ENCODE results near the gene EVI5.

EVI5 gene

DNA sequence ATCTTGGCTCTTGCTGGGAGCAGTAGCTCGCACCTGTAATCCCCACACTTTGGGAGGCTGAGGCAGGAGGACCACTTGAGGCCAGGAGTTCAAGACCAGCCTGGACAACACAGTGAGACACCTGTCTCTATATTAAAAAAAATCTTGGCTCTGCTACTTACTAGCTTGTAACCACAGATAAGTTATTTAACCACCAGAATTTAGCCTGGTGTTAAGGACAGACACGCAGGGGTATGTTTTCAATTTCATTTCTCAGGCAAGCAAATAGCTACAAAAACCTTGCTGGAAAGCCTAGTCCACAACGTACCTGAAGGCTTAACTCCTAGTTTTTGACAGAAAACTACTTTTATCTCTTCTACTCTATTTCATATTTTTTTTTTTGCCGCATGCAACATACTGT lies 273.4 kb downstream of the EVI5 start:
- H3K9me3 ChIP-seq (ENCODE audit: severe bottlenecking), result no peaks in the 10 kb centered on the region
- no peaks in the 10 kb centered on the region for H3K27me3 ChIP-seq (ENCODE audit: insufficient read depth, poor library complexity, severe bottlenecking)
- H3K36me3 ChIP-seq (ENCODE audit: low read depth), result no peaks in the 10 kb centered on the region
- ATAC-seq (ENCODE audit: low read depth) (no peak), DNase-seq (ENCODE audit: low spot score) (no peak)
- TF ChIP-seq, protein P1, sequence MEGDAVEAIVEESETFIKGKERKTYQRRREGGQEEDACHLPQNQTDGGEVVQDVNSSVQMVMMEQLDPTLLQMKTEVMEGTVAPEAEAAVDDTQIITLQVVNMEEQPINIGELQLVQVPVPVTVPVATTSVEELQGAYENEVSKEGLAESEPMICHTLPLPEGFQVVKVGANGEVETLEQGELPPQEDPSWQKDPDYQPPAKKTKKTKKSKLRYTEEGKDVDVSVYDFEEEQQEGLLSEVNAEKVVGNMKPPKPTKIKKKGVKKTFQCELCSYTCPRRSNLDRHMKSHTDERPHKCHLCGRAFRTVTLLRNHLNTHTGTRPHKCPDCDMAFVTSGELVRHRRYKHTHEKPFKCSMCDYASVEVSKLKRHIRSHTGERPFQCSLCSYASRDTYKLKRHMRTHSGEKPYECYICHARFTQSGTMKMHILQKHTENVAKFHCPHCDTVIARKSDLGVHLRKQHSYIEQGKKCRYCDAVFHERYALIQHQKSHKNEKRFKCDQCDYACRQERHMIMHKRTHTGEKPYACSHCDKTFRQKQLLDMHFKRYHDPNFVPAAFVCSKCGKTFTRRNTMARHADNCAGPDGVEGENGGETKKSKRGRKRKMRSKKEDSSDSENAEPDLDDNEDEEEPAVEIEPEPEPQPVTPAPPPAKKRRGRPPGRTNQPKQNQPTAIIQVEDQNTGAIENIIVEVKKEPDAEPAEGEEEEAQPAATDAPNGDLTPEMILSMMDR (IDR thresholded peaks at IDR 0.05; ENCODE audit: poor library complexity, severe bottlenecking), result no peak
- no peak overlapping the region for H3K4me3 ChIP-seq (ENCODE audit: severe bottlenecking)
- no peak overlapping the region for H3K27ac ChIP-seq (ENCODE audit: poor library complexity, severe bottlenecking)
- H3K4me1 ChIP-seq (ENCODE audit: insufficient read depth, poor library complexity, severe bottlenecking), result no peaks in the 10 kb centered on the region

- ATAC-seq (ENCODE audit: low read depth), result no peak
- TF ChIP-seq, protein P1 (IDR thresholded peaks at IDR 0.05; ENCODE audit: poor library complexity, severe bottlenecking), result no peak
- no peaks in the 10 kb centered on the region for H3K36me3 ChIP-seq (ENCODE audit: low read depth)
Measured at GRCh38 chr1:92509619-92510018, 275.3 kb downstream of the EVI5 start.

GRCh38 chr1:92505015-92505692 lies 279.8 kb downstream of the EVI5 start:
- no peak overlapping the region for H3K27ac ChIP-seq (ENCODE audit: poor library complexity, severe bottlenecking)

More at GRCh38 chr1:92509619-92510018, 275.3 kb downstream of the EVI5 start:
- H3K9me3 ChIP-seq (ENCODE audit: severe bottlenecking), result no peaks in the 10 kb centered on the region
- DNase-seq (ENCODE audit: low spot score), result no peak
- H3K4me3 ChIP-seq (ENCODE audit: severe bottlenecking), result no peak overlapping the region
- no peaks in the 10 kb centered on the region for H3K27me3 ChIP-seq (ENCODE audit: insufficient read depth, poor library complexity, severe bottlenecking)
- H3K4me1 ChIP-seq (ENCODE audit: insufficient read depth, poor library complexity, severe bottlenecking), result no peaks in the 10 kb centered on the region
- H3K27ac ChIP-seq (ENCODE audit: poor library complexity, severe bottlenecking), result no peak overlapping the region

DNA sequence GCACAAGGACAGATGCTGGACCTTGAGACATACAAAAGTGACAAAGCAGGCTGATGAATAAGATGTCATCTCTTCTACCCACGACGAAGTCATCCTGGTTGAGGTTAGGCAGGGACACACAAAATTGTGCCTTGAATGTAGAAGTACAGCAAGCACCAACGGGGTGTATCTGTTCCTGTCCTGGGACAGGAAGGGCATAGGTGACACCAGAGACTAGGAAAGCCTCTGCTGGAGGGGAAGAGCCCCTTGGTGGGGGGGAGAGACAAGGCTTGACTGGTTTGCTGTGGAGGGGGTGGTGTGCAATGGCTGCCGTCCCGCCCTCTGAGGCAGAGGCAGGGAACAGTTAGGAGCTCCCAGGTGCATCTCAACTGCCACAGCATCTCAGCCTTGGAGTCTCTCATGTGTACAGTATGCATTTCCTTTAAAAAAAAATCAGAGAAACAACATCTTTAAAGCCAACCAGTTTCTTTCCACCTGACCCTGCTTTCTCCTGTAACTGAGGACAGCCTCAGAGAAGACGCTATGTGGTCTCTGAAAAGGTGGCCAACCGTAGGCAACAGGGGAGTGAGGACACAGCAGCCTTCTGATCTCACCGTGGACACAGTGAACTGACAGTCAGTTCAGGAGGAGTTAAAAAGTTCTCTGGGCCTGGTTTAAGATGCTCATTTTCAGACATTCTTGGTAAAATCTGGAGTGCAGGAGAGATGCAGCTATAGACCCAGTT lies 280.5 kb downstream of the EVI5 start:
- Histone ChIP-seq H3K27me3 (ENCODE audit: insufficient read depth, poor library complexity, severe bottlenecking) (peaks cover 5% of the 10 kb centered on the region), H3K4me3 (ENCODE audit: severe bottlenecking) (no peak overlapping the region), H3K4me1 (ENCODE audit: insufficient read depth, poor library complexity, severe bottlenecking) (peaks cover 3% of the 10 kb centered on the region), H3K9me3 (ENCODE audit: severe bottlenecking) (no peaks in the 10 kb centered on the region), H3K27ac (ENCODE audit: poor library complexity, severe bottlenecking) (no peak overlapping the region), H3K36me3 (ENCODE audit: low read depth) (no peaks in the 10 kb centered on the region)
- no peak for ATAC-seq (ENCODE audit: low read depth)
- no peak for DNase-seq (ENCODE audit: low spot score)
- TF ChIP-seq, protein P1 (IDR thresholded peaks at IDR 0.05; ENCODE audit: poor library complexity, severe bottlenecking), result no peak

More at GRCh38 chr1:92505015-92505692, 279.8 kb downstream of the EVI5 start:
- peaks cover 5% of the 10 kb centered on the region for H3K27me3 ChIP-seq (ENCODE audit: insufficient read depth, poor library complexity, severe bottlenecking)
- DNase-seq (ENCODE audit: low spot score) (no peak), ATAC-seq (ENCODE audit: low read depth) (no peak)
- H3K9me3 ChIP-seq (ENCODE audit: severe bottlenecking), result no peaks in the 10 kb centered on the region
- H3K4me1 ChIP-seq (ENCODE audit: insufficient read depth, poor library complexity, severe bottlenecking), result peaks cover 3% of the 10 kb centered on the region
- no peak overlapping the region for H3K4me3 ChIP-seq (ENCODE audit: severe bottlenecking)
- TF ChIP-seq, protein P1 (IDR thresholded peaks at IDR 0.05; ENCODE audit: poor library complexity, severe bottlenecking), result no peak
- H3K36me3 ChIP-seq (ENCODE audit: low read depth), result no peaks in the 10 kb centered on the region

- Histone ChIP-seq H3K4me1 (ENCODE audit: insufficient read depth, poor library complexity, severe bottlenecking) (peaks cover 3% of the 10 kb centered on the region), H3K9me3 (ENCODE audit: severe bottlenecking) (no peaks in the 10 kb centered on the region), H3K36me3 (ENCODE audit: low read depth) (no peaks in the 10 kb centered on the region), H3K27ac (ENCODE audit: poor library complexity, severe bottlenecking) (no peak overlapping the region), H3K27me3 (ENCODE audit: insufficient read depth, poor library complexity, severe bottlenecking) (peaks cover 5% of the 10 kb centered on the region), H3K4me3 (ENCODE audit: severe bottlenecking) (no peak overlapping the region)
- TF ChIP-seq, protein P1 (IDR thresholded peaks at IDR 0.05; ENCODE audit: poor library complexity, severe bottlenecking), result no peak
- DNase-seq (ENCODE audit: low spot score) (no peak), ATAC-seq (ENCODE audit: low read depth) (no peak)
Measured at GRCh38 chr1:92503926-92504285, 281.0 kb downstream of the EVI5 start.
